IMR-90 (cell line): ENCODE results near the gene MBOAT1. TPM values are rescaled to one million over a fixed set of nuclear protein-coding genes. Genes with fewer than 3 reads are reported as not detected.

Experiments used
- ATAC-seq: fragments of 200-7000 bp; cut with Tn5 transposase; 2 replicates; pipeline ENCODE4 v1.9.1; 2020; ENCODE audit warnings: low read depth, mild to moderate bottlenecking, moderate library complexity
- BruUV-seq: library from RNA; stranded (reverse); fragments of 400-500 nt; replicated peaks from 2 replicates; lab custom pipeline; 2021; lab: Mats Ljungman, UMichigan
- CTCF ChIA-PET: fragments of 300-600 bp; formaldehyde crosslinking; extraction: SDS; loops from one replicate; lab custom pipeline; 2021; ENCODE audit warnings: antibody characterized with exemption; lab: Yijun Ruan, JAX
- POLR2A ChIA-PET: fragments of 300-600 bp; sonication (Branson Sonifier 250); formaldehyde crosslinking; loops from one replicate; lab custom pipeline; 2022; ENCODE audit warnings: antibody characterized with exemption; ENCODE audit not compliant: unreplicated experiment; lab: Charles Lee
- DNase-seq: peaks from one replicate; pipeline ENCODE4 v3.0.0; 2013
- H2AFZ ChIP-seq: replicated peaks from 2 replicates; pipeline ENCODE3; 2013; ENCODE audit warnings: low read length, mild to moderate bottlenecking; ENCODE audit not compliant: poor library complexity
- H2AK5ac ChIP-seq: 2 replicates; pipeline ENCODE4 v1.6.1; 2013; ENCODE audit warnings: low read depth, low read length, inconsistent platforms
- H2AK9ac ChIP-seq: replicated peaks from 2 replicates; pipeline ENCODE3; 2013; ENCODE audit warnings: mild to moderate bottlenecking, low read depth, low read length, moderate library complexity; ENCODE audit not compliant: poor library complexity
- H2BK120ac ChIP-seq: 2 replicates; pipeline ENCODE4 v1.6.1; 2013; ENCODE audit warnings: low read depth, low read length, inconsistent platforms
- H2BK15ac ChIP-seq: 3 replicates; pipeline ENCODE4 v1.6.1; 2013; ENCODE audit warnings: low read depth, low read length, inconsistent platforms
- H2BK20ac ChIP-seq: 2 replicates; pipeline ENCODE4 v1.6.1; 2013; ENCODE audit warnings: low read depth, mild to moderate bottlenecking, inconsistent platforms, low read length, moderate library complexity
- H2BK5ac ChIP-seq: 2 replicates; pipeline ENCODE4 v1.6.1; 2013; ENCODE audit warnings: mild to moderate bottlenecking, low read depth, low read length, inconsistent platforms; ENCODE audit not compliant: poor library complexity, severe bottlenecking
- H3K14ac ChIP-seq: replicated peaks from 2 replicates; pipeline ENCODE4 v1.6.1; 2013; ENCODE audit warnings: low read depth, low read length, inconsistent platforms
- H3K18ac ChIP-seq: 2 replicates; pipeline ENCODE4 v1.6.1; 2013; ENCODE audit warnings: low read depth, low read length, control low read depth
- H3K23ac ChIP-seq: 2 replicates; pipeline ENCODE4 v1.6.1; 2013; ENCODE audit warnings: low read depth, low read length, inconsistent platforms
- H3K27ac ChIP-seq: 2 replicates; pipeline ENCODE4 v1.5.1; 2013; ENCODE audit warnings: mild to moderate bottlenecking, control low read depth, low read length; ENCODE audit not compliant: insufficient read depth
- H3K27me3 ChIP-seq: 2 replicates; pipeline ENCODE4 v1.6.1; 2013; ENCODE audit warnings: low read length; ENCODE audit not compliant: control insufficient read depth, insufficient read depth
- H3K36me3 ChIP-seq: 2 replicates; pipeline ENCODE4 v1.6.1; 2013; ENCODE audit warnings: low read length, mixed read lengths; ENCODE audit not compliant: control insufficient read depth, insufficient read depth
- H3K4ac ChIP-seq: 2 replicates; pipeline ENCODE4 v1.6.1; 2013; ENCODE audit warnings: low read depth, low read length, inconsistent platforms
- H3K4me1 ChIP-seq: 2 replicates; pipeline ENCODE4 v1.6.1; 2013; ENCODE audit warnings: low read length, mixed read lengths; ENCODE audit not compliant: control insufficient read depth, insufficient read depth
- H3K4me2 ChIP-seq: 2 replicates; pipeline ENCODE4 v1.6.1; 2013; ENCODE audit warnings: low read depth, mild to moderate bottlenecking, control low read depth, low read length, moderate library complexity
- H3K4me3 ChIP-seq: 2 replicates; pipeline ENCODE4 v1.5.1; 2013; ENCODE audit warnings: low read depth, mild to moderate bottlenecking, control low read depth, low read length, moderate library complexity; ENCODE audit not compliant: insufficient read depth
- H3K56ac ChIP-seq: 2 replicates; pipeline ENCODE4 v1.6.1; 2013; ENCODE audit warnings: low read length, inconsistent platforms; ENCODE audit not compliant: insufficient read depth; ENCODE audit errors: extremely low read depth
- H3K79me1 ChIP-seq, 2 experiments: 2 replicates each; pipeline ENCODE4 v1.6.1; 2013; ENCODE audit warnings: low read length in 2 of 2, inconsistent platforms in 1 of 2, low read depth in 1 of 2
- H3K9ac ChIP-seq: 2 replicates; pipeline ENCODE4 v1.6.1; 2013; ENCODE audit warnings: low read depth, low read length, control low read depth
- H3K9me1 ChIP-seq: 2 replicates; pipeline ENCODE4 v1.6.1; 2013; ENCODE audit warnings: low read length, inconsistent platforms; ENCODE audit not compliant: insufficient read depth
- H3K9me3 ChIP-seq: 2 replicates; pipeline ENCODE4 v1.6.1; 2013; ENCODE audit warnings: low read length; ENCODE audit not compliant: control insufficient read depth, insufficient read depth
- H4K20me1 ChIP-seq: 2 replicates; pipeline ENCODE4 v1.6.1; 2013; ENCODE audit warnings: low read length, inconsistent platforms; ENCODE audit not compliant: insufficient read depth
- H4K5ac ChIP-seq: 2 replicates; pipeline ENCODE4 v1.6.1; 2013; ENCODE audit warnings: mild to moderate bottlenecking, low read depth, low read length, control low read depth
- H4K8ac ChIP-seq, 2 experiments: 2 replicates each; pipeline ENCODE4 v1.6.1; 2013; ENCODE audit warnings: low read depth in 2 of 2, low read length in 2 of 2, control low read depth in 1 of 2, inconsistent platforms in 1 of 2
- H4K91ac ChIP-seq: 2 replicates; pipeline ENCODE4 v1.6.1; 2013; ENCODE audit warnings: low read depth, low read length, inconsistent platforms; ENCODE audit not compliant: insufficient read depth
- CTCF ChIP-seq: conservative IDR thresholded peaks from 2 replicates; pipeline ENCODE4 v1.5.1; 2012; ENCODE audit warnings: mild to moderate bottlenecking, low read depth, low read length, improper control_type of control experiment
- RFX5 ChIP-seq: IDR thresholded peaks from 2 replicates; pipeline ENCODE4 v1.8.0; 2012; ENCODE audit warnings: low read depth, mild to moderate bottlenecking, low read length, moderate library complexity
- SMC3 ChIP-seq: fragments of 150-350 bp; IDR thresholded peaks from 2 replicates; pipeline ENCODE4 v1.6.1; 2016; ENCODE audit warnings: low read depth, mild to moderate bottlenecking, antibody characterized with exemption, low read length, moderate library complexity
- WGBS, 2 experiments: methylation state at CpG; one replicate each; pipeline versions ENCODE4 v1.1.5 to v1.1.7; 2013; ENCODE audit warnings: missing lambda C conversion rate in 2 of 2; ENCODE audit not compliant: insufficient read length in 1 of 2; ENCODE audit errors: extremely low coverage in 2 of 2; 5-methylcytosine and 5-hydroxymethylcytosine counted together
- dilution Hi-C: fragments of 300-500 bp; cut with HindIII; formaldehyde crosslinking; loops from one replicate; pipeline ENCODE4 v1.14.3; 2018; ENCODE audit warnings: low sequenced_read_pairs; ENCODE audit not compliant: unreplicated experiment
- in situ Hi-C: fragments of 300-500 bp; cut with MboI; formaldehyde crosslinking; loops from 3 replicates; pipeline ENCODE4 v1.14.3; 2019; ENCODE audit warnings: low sequenced_read_pairs, inconsistent platforms, mixed read lengths
- intact Hi-C: fragments of 100-400 bp; cut with micrococcal nuclease; formaldehyde crosslinking; loops from 2 replicates; pipeline ENCODE4 v1.10.0; 2022
- polyA plus RNA-seq, 3 experiments: library from polyadenylated mRNA; depleted of rRNA; stranded (reverse); fragments of >200 nt; gene quantifications; 2 replicates each; pipeline ENCODE4 v1.2.3, GENCODE V29; 2012; ENCODE audit warnings: low replicate concordance in 1 of 3
- total RNA-seq: library from RNA; depleted of rRNA; stranded (reverse); fragments of >200 nt; gene quantifications from 2 replicates; pipeline ENCODE4 v1.2.3, GENCODE V29; 2012

The MBOAT1 gene
- total and polyA plus RNA-seq, 2 of the 4 experiments (the other 2 are of a cell fraction): 1.6 to 4.7 TPM

- H3K14ac ChIP-seq: no peak overlapping the region
- H2BK15ac ChIP-seq: no peak overlapping the region
- no peak overlapping the region for H2BK5ac ChIP-seq
- ChIA-PET CTCF (no interaction called here), POLR2A (no interaction called here)
- no peak for ATAC-seq
- no peak overlapping the region for H4K91ac ChIP-seq
- no peak overlapping the region for H3K27ac ChIP-seq
- 83% methylated on average over 1 of the region's 6 CpGs; no CpG with 5 or more reads in 1 of the 2 experiments for WGBS, 2 experiments
- no peak overlapping the region for H4K8ac ChIP-seq
- no peak overlapping the region for H3K4me3 ChIP-seq
- H2BK20ac ChIP-seq: no peak overlapping the region
- no peak overlapping the region for H3K23ac ChIP-seq
- no peaks in the 10 kb centered on the region for H3K9me3 ChIP-seq
- H2AFZ ChIP-seq: no peak overlapping the region
- dilution Hi-C loops (no loop called here), in situ Hi-C loops (no loop called here), intact Hi-C loops (no loop called here)
- no peak overlapping the region for H2AK9ac ChIP-seq
- DNase-seq: no peak
- no peak overlapping the region for H3K4me2 ChIP-seq
- H3K79me1 ChIP-seq: no peaks in the 10 kb centered on the region
- no TSS peak for BruUV-seq
- H3K9me1 ChIP-seq: no peaks in the 10 kb centered on the region
- H3K18ac ChIP-seq: no peak overlapping the region
- H3K4me1 ChIP-seq: no peaks in the 10 kb centered on the region
- TF ChIP-seq RFX5: no peak
- no peak for TF ChIP-seq CTCF
- no peak for TF ChIP-seq SMC3
- H2BK120ac ChIP-seq: no peak overlapping the region
- H3K9ac ChIP-seq: no peak overlapping the region
- H2AK5ac ChIP-seq: no peak overlapping the region
- H3K36me3 ChIP-seq: no peaks in the 10 kb centered on the region
- H3K4ac ChIP-seq: no peak overlapping the region
- H4K20me1 ChIP-seq: no peaks in the 10 kb centered on the region
- H3K56ac ChIP-seq: no peak overlapping the region
- no peak overlapping the region for H4K5ac ChIP-seq
- no peaks in the 10 kb centered on the region for H3K27me3 ChIP-seq
Measured at GRCh38 chr6:20071998-20072397, 140.3 kb downstream of the MBOAT1 start.
